Psoas muscle (tissue), 8 donors: ENCODE data around the gene TMEM273. TPM values are rescaled to one million over a fixed set of nuclear protein-coding genes. Genes with fewer than 3 reads are reported as not detected.

Experiments
- ATAC-seq, 4 donors: fragments of 200-7000 bp; cut with Tn5 transposase; one replicate each; pipeline ENCODE4 v1.9.1; 2020; ENCODE audit warnings: moderate library complexity in 3 of 4, mild to moderate bottlenecking in 2 of 4
- DNase-seq, 2 donors: peaks; one replicate each; pipeline ENCODE4 v3.0.0-alpha.2; 2020
- H3K27ac ChIP-seq: fragments of 200-600 bp; one replicate; pipeline ENCODE4 v1.8.0; 2022
- H3K27me3 ChIP-seq, 3 donors: fragments of 200-600 bp in 1 of 3; one replicate each; pipeline versions ENCODE4 v1.6.1 to v1.8.0; 2013 to 2022; ENCODE audit warnings: low read length in 2 of 3, mild to moderate bottlenecking in 2 of 3, moderate library complexity in 1 of 3; ENCODE audit not compliant: insufficient read depth in 3 of 3
- H3K36me3 ChIP-seq, 2 donors: fragments of 200-600 bp in 1 of 2; one replicate each; pipeline versions ENCODE4 v1.6.1 to v1.8.0; 2013 to 2022; ENCODE audit warnings: low read depth in 1 of 2, mild to moderate bottlenecking in 1 of 2, moderate library complexity in 1 of 2; ENCODE audit not compliant: insufficient read depth in 1 of 2
- H3K4me1 ChIP-seq: fragments of 200-600 bp; one replicate; pipeline ENCODE4 v1.8.0; 2022
- H3K4me3 ChIP-seq: fragments of 200-600 bp; one replicate; pipeline ENCODE4 v1.8.0; 2022; ENCODE audit warnings: mild to moderate bottlenecking
- H3K9me3 ChIP-seq: fragments of 200-600 bp; one replicate; pipeline ENCODE4 v1.8.0; 2022
- CTCF ChIP-seq: fragments of 200-600 bp; IDR thresholded peaks from one replicate; pipeline ENCODE4 v1.8.0; 2022; ENCODE audit warnings: antibody characterized with exemption
- WGBS, 3 donors: extraction: QIAGEN DNeasy Blood & Tissue Kit; methylation state at CpG; one replicate each; pipeline versions ENCODE4 v1.1.6 to v1.1.7; 2013; 5-methylcytosine and 5-hydroxymethylcytosine counted together
- intact Hi-C, 2 donors: fragments of 100-400 bp; cut with DNase I; formaldehyde crosslinking; loops; one replicate each; pipeline versions ENCODE4 v1.11.0 to v1.14.2; 2022
- polyA plus RNA-seq, 3 donors: library from polyadenylated mRNA; stranded (reverse); fragments of 200-250 nt; gene quantifications; one replicate each; pipeline ENCODE4 v1.2.3, GENCODE V29; 2013
- total RNA-seq, 4 donors: library from RNA; stranded (reverse); fragmentation: NEBNext Ultra II Directional in 2 of 4; extraction: Animal tissue kit (Norgen Biotek cat#: 25700) in 2 of 4; gene quantifications; one replicate each; pipeline versions ENCODE4 v1.2.1 to v1.2.4, GENCODE V29; 2021 to 2023
- donor health status: healthy with polysubstance abuse.
- donor health status: DM: no; HTN: no; CAD: no; lungs with moderate emphysema.
- donor health status: Bipolar disorder and iron deficiency.
- donor health status: healthy.
- donor health status: DM: yes; HTN: yes; CAD: no.
- donor health status: DM: no; HTN: no; CAD: no.
- donor health status: DM: no; HTN: no; CAD: no.
- donor health status: DM: yes; HTN: yes; CAD: no.

Gene TMEM273
- total and polyA plus RNA-seq, 7 donors = 3.5 to 12.0 (median 7.7) TPM

DNA sequence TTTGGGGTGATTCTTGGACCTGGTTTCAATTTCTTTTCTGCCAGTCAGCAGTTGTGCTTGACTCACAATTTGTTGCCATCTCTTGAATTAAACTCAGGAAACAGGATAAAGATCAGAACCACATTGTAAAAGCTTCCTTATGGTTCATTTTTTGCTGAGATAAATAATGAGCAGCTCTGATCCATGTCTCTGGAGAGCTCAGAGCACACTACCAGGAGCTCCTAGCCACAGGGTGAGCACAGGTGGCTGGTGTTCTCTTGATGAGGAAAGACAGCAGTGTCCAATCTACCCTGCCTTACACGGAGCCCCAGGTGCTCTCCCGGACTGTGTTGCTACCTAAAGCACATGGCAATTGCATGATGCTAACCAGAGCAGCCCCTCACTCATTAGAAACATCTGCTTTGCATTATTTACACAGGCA, 37.2 kb downstream of the TMEM273 start:
- DNase-seq (no peak), ATAC-seq (no peak)
- Histone ChIP-seq H3K27me3 (no peaks in the 10 kb centered on the region), H3K4me3 (no peak overlapping the region), H3K27ac (no peak overlapping the region), H3K4me1 (no peaks in the 10 kb centered on the region), H3K36me3 (no peaks in the 10 kb centered on the region), H3K9me3 (no peaks in the 10 kb centered on the region)
- intact Hi-C loops = no loop called here
- TF ChIP-seq CTCF = no peak
- 56 to 70% (median 57%) methylated on average over 2 of the region's 2 CpGs for WGBS, 3 donors

DNA sequence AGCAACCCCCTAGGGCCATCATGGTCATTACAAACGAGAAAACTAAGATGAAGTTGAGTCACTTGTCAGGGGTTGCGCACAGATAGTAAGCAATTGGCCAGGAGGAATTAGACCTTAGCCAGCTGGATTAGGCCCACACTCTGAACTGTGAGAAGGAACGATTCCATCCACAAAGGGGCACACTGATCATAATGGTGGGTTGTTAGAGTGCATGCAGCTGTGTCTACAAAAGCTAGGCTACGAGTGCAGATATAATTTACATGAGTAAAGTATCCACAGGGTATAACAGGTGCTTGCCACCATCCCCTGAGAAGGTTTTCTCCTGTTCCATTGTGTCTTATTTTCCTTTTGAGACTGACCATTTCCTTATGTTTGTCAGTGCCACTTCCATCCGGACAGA, 37.8 kb downstream of the TMEM273 start:
- intact Hi-C loops = no loop called here
- Histone ChIP-seq H3K4me3 (no peak overlapping the region), H3K4me1 (no peaks in the 10 kb centered on the region), H3K27ac (no peak overlapping the region), H3K36me3 (no peaks in the 10 kb centered on the region), H3K9me3 (no peaks in the 10 kb centered on the region), H3K27me3 (no peaks in the 10 kb centered on the region)
- TF ChIP-seq CTCF = no peak
- whole genome bisulfite sequencing, 3 donors = 54 to 72% (median 58%) methylated on average over 5 of the region's 5 CpGs
- DNase-seq (no peak), ATAC-seq (no peak)

DNA sequence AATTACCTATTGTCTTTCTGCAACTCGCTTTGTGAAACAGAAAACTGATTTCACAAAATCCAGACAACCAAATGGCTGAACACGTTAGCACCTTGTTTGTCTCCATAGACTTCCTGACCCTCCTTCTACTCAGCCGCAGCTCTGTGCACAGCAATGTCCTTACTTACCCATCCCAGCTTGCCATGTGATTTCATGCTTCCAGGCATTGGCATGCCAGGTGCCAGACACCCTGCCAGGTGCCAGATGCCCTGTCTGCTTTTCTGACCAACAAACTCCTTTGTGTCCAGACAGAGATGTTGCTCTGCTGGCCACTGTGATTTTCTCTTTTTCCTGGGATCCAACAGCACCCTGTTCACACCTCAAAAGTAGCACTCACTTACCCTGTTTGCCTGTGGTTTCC, 38.3 kb downstream of the TMEM273 start:
- H3K27me3 ChIP-seq = no peaks in the 10 kb centered on the region
- no peaks in the 10 kb centered on the region for H3K4me1 ChIP-seq
- H3K4me3 ChIP-seq = no peak overlapping the region
- ATAC-seq (no peak), DNase-seq (no peak)
- no peak for TF ChIP-seq CTCF
- WGBS, 3 donors = 44 to 56% (median 49%) methylated on average over 3 of the region's 3 CpGs
- no peaks in the 10 kb centered on the region for H3K9me3 ChIP-seq
- no peaks in the 10 kb centered on the region for H3K36me3 ChIP-seq
- intact Hi-C loops = no loop called here
- H3K27ac ChIP-seq = no peak overlapping the region

- no peak for TF ChIP-seq CTCF
- Histone ChIP-seq H3K27ac (no peak overlapping the region), H3K4me1 (peaks cover 5% of the 10 kb centered on the region), H3K36me3 (no peaks in the 10 kb centered on the region), H3K27me3 (no peaks in the 10 kb centered on the region), H3K4me3 (no peak overlapping the region), H3K9me3 (no peaks in the 10 kb centered on the region)
- no peak for DNase-seq
- 40 to 83% (median 49%) methylated on average over 2 of the region's 2 CpGs for WGBS, 3 donors
- intact Hi-C loops = no loop called here
- ATAC-seq = no peak
Observed at GRCh38 chr10:49144058-49144720, 44.0 kb downstream of the TMEM273 start.

GRCh38 chr10:49143249-49143648, 44.9 kb downstream of the TMEM273 start:
- intact Hi-C loops = no loop called here
- H3K27ac ChIP-seq = no peak overlapping the region
- no peaks in the 10 kb centered on the region for H3K27me3 ChIP-seq
- no peaks in the 10 kb centered on the region for H3K36me3 ChIP-seq
- DNase-seq (no peak), ATAC-seq (no peak)
- H3K4me1 ChIP-seq = peaks cover 7% of the 10 kb centered on the region
- no peak overlapping the region for H3K4me3 ChIP-seq
- TF ChIP-seq CTCF = no peak
- H3K9me3 ChIP-seq = no peaks in the 10 kb centered on the region
